Renal cortex interstitium (tissue), 11 donors: ENCODE data around the gene TMEM150B. TPM values are rescaled to one million over a fixed set of nuclear protein-coding genes. Genes with fewer than 3 reads are reported as not detected.
A peak's percentile ranks its signal among the peaks of the same experiment; 100 is the strongest.

Source experiments
- DNase-seq, 11 donors: peaks; one replicate each; pipeline ENCODE4 v3.0.0-alpha.2; 2013; ENCODE audit warnings: low read depth in 9 of 11, low spot score in 4 of 11; ENCODE audit errors: extremely low read depth in 1 of 11
- polyA plus RNA-seq, 3 donors: library from polyadenylated mRNA; unstranded; fragments of 120-200 nt; gene quantifications; one replicate each; pipeline ENCODE4 v1.2.1, GENCODE V29; 2013; ENCODE audit not compliant: insufficient read length in 3 of 3

The TMEM150B gene
- polyA plus RNA-seq, 3 donors = 0.72 to 2.1 (median 0.90) TPM

GRCh38 chr19:55312621-55313512, 12.3 kb downstream of the TMEM150B start:
- peak in 1 of 11 donors; percentile 61 for DNase-seq

- no peak for DNase-seq
Observed at GRCh38 chr19:55311797-55312196, 13.3 kb downstream of the TMEM150B start.

GRCh38 chr19:55311397-55311796, 13.7 kb downstream of the TMEM150B start:
- DNase-seq = no peak

GRCh38 chr19:55310498-55310897, 14.6 kb downstream of the TMEM150B start:
- no peak for DNase-seq

- no peak for DNase-seq
Observed at GRCh38 chr19:55309448-55309847, 15.7 kb downstream of the TMEM150B start.

GRCh38 chr19:55308281-55308680, 16.9 kb downstream of the TMEM150B start:
- no peak for DNase-seq

- DNase-seq = no peak
Observed at GRCh38 chr19:55306712-55307111, 18.4 kb downstream of the TMEM150B start.

- no peak for DNase-seq
Observed at GRCh38 chr19:55305983-55306562, 19.1 kb downstream of the TMEM150B start.

GRCh38 chr19:55305491-55305890, 19.6 kb downstream of the TMEM150B start:
- DNase-seq = no peak

GRCh38 chr19:55304980-55305379, 20.2 kb downstream of the TMEM150B start:
- DNase-seq = no peak

- DNase-seq = no peak
Observed at GRCh38 chr19:55304279-55304978, 20.7 kb downstream of the TMEM150B start.

GRCh38 chr19:55303477-55303876, 21.7 kb downstream of the TMEM150B start:
- no peak for DNase-seq

GRCh38 chr19:55302318-55302703, 22.8 kb downstream of the TMEM150B start:
- no peak for DNase-seq

GRCh38 chr19:55301459-55302317, 23.5 kb downstream of the TMEM150B start:
- peak; percentile 50 to 83 (median 75) for DNase-seq

- no peak for DNase-seq
Observed at GRCh38 chr19:55300886-55301458, 24.2 kb downstream of the TMEM150B start.

- no peak for DNase-seq
Observed at GRCh38 chr19:55299991-55300390, 25.1 kb downstream of the TMEM150B start.

- DNase-seq = no peak
Observed at GRCh38 chr19:55297267-55297666, 27.9 kb downstream of the TMEM150B start.

GRCh38 chr19:55289117-55289796, 35.9 kb downstream of the TMEM150B start:
- DNase-seq = no peak
